Measurements from ENCODE around the gene RAB33A.

DNA sequence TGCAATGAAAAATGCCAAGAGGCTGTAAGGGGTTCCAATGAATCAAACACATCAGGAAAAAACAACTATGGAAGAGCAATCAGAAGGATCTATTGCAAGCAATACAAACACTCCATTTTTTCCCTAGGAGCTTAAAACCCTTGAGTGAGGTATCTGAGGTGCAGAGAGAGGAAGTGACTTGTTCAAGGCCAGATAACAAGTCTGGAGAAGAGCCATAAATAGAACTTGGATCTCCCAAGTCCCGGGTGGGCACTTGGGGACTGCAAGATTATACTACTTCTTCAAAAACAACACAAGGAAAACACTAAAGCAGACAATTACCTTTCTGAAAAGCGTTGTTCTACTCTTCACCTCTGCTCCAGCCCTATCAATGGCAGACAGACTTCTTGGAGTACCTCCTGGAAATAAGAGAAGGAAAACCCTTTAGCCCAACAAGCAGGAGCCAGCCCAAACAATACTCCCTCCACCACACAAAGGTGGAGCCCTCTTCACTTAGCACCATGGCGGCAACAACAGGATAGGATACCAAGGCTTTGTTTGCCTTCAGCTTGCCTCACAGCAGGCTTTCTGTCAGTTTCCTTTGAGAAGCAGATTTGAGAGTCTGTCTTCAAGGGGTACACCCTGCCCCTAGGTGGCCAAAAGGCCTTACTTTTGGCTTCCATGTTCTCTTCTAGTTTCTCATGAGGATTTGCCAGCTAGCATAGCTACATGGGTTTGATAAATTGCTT, 32.1 kb upstream of the RAB33A start:
- TF ChIP-seq, protein P1, sequence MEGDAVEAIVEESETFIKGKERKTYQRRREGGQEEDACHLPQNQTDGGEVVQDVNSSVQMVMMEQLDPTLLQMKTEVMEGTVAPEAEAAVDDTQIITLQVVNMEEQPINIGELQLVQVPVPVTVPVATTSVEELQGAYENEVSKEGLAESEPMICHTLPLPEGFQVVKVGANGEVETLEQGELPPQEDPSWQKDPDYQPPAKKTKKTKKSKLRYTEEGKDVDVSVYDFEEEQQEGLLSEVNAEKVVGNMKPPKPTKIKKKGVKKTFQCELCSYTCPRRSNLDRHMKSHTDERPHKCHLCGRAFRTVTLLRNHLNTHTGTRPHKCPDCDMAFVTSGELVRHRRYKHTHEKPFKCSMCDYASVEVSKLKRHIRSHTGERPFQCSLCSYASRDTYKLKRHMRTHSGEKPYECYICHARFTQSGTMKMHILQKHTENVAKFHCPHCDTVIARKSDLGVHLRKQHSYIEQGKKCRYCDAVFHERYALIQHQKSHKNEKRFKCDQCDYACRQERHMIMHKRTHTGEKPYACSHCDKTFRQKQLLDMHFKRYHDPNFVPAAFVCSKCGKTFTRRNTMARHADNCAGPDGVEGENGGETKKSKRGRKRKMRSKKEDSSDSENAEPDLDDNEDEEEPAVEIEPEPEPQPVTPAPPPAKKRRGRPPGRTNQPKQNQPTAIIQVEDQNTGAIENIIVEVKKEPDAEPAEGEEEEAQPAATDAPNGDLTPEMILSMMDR (IDR thresholded peaks at IDR 0.05; ENCODE audit: low read depth, low read length), result no peak
- no peak for TF ChIP-seq EZH2phosphoT487 (IDR thresholded peaks at IDR 0.05; ENCODE audit: low read depth)

Measured in OCI-LY3 (cell line).